NCI-H1436 (cell line): ENCODE data around the gene PTGFRN.

Experiments used
- DNase-seq: peaks from one replicate; lab custom pipeline; 2025; lab: John Stamatoyannopoulos, UW

The PTGFRN gene

DNA sequence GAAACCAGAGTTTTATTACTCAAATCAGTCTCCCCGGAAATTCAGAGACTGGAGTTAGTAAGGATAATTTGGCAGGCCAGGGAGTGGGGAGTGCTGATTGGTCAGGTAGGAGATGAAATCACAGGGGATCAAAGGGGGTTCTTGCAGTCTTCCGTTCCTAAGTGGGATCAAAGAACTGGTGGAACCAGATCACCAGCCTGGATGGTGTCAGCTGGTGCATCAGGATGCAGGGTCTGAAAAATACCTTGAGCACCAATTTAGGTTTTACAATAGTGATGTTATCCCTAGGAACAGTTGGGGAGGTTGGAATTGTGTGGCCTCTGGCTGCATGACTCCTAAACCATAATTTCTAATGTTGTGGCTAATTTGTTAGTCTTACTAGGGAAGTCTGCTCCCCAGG is 90.4 kb downstream of the PTGFRN start:
- no peak for DNase-seq

GRCh38 chr1:117001254-117001927 is 91.7 kb downstream of the PTGFRN start, which contains the start of gene CD101:
TSS of gene CD101 (plus strand) at chr1:117001760. CDS start at chr1:117001818, 58 bp downstream.
- DNase-seq: no peak

- DNase-seq: no peak
Observed at GRCh38 chr1:117003223-117003875, 93.6 kb downstream of the PTGFRN start.

DNA sequence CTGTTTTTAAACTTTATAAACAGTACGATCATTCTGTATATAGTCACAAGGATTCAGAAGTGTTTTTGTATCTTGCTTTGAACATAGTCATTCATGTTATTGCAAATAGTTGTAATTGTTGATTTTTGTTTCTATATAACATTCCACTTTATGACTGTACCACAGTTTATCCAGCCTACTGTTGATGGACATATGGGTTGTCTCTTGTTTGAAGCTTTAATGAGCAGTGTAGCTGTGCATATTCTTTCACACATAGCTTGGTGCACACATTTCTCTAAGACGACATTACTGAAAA is 98.0 kb downstream of the PTGFRN start:
- no peak for DNase-seq

GRCh38 chr1:117008656-117009055 is 98.9 kb downstream of the PTGFRN start:
- DNase-seq: no peak

- no peak for DNase-seq
Observed at GRCh38 chr1:117009132-117009531, 99.4 kb downstream of the PTGFRN start.

DNA sequence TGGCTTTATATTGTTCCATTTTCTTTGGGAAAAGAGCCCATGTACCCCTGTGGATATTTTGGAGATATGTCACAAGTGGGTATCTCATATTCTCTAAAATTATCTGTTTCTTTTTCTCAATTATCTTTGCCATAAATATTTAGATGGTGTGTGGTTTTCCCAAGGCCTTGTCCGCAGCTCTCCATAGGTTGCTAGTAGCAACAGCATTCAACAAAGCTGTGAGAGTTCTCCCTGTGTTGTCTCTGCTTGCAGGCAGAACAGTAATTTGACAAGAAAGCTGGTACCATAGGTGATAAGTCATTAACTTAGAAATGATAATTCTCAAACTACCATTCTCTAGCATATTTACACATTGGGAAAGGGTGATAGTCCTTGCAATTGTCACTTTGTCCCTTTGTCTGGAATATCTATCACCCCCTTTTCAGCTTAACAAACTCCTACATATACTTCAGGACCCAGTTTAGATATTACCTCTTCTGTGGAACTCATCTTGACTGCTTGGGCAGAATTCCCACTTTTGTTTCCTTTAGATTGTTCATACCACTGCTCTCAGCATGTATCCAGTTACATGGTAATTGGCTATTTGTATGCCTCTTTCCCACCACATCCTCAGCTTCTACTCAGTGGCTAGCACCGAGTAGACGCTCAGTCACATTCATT is 100.7 kb downstream of the PTGFRN start:
- no peak for DNase-seq

GRCh38 chr1:117011334-117011733 is 101.6 kb downstream of the PTGFRN start:
- DNase-seq: no peak

DNA sequence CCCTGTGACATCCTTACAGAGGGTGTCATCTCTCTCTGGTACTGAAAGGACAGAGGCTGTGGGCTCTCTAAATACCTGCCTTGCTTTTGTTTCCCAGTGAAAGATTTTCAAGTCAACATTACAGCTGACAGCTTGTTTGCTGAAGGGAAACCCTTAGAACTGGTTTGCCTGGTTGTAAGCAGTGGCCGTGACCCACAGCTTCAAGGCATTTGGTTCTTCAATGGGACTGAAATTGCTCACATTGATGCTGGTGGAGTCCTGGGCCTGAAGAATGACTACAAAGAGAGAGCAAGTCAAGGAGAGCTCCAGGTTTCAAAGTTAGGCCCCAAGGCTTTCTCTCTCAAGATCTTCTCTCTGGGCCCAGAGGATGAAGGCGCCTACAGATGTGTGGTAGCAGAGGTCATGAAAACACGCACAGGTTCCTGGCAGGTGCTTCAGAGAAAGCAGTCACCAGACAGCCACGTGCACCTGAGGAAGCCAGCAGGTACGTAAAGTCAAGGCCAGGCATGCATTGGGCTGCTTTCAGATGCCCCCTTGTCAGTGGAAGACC is 103.7 kb downstream of the PTGFRN start:
- DNase-seq: no peak

- DNase-seq: no peak
Observed at GRCh38 chr1:117014209-117014608, 104.5 kb downstream of the PTGFRN start.

- DNase-seq: no peak
Observed at GRCh38 chr1:117015724-117016123, 106.0 kb downstream of the PTGFRN start.

DNA sequence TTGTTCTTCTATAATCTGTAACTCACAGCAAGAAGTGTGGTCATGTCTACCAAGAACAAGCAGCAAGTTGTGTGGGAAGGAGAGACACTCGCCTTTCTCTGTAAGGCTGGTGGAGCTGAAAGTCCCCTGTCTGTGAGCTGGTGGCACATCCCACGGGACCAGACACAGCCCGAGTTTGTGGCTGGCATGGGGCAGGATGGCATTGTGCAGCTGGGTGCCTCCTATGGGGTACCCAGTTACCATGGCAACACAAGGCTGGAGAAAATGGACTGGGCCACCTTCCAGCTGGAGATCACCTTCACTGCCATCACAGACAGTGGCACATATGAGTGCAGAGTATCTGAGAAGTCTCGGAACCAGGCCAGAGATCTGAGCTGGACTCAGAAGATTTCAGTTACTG is 107.3 kb downstream of the PTGFRN start:
- DNase-seq: no peak

GRCh38 chr1:117017648-117018047 is 107.9 kb downstream of the PTGFRN start:
- DNase-seq: no peak

GRCh38 chr1:117020526-117021156 is 110.9 kb downstream of the PTGFRN start:
- no peak for DNase-seq

DNA sequence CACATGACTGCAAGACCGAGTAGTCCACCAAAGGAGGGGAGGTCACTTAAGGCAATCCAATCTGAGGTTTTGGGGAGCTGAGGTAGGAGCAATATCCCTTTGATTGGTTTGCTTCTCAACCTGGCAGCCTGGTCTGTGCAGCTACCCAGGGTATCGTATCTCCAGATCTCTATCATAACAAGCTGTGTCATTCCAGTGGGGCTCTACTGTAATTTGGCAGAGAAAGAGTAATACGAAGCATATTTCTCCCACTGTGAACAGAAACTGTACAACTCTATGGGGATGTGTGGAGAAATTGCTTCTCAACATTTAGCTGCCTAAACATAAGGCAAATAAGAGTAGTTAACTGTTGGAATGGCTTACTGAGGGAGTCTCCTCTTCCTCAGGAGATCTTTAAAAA is 112.4 kb downstream of the PTGFRN start:
- no peak for DNase-seq

DNA sequence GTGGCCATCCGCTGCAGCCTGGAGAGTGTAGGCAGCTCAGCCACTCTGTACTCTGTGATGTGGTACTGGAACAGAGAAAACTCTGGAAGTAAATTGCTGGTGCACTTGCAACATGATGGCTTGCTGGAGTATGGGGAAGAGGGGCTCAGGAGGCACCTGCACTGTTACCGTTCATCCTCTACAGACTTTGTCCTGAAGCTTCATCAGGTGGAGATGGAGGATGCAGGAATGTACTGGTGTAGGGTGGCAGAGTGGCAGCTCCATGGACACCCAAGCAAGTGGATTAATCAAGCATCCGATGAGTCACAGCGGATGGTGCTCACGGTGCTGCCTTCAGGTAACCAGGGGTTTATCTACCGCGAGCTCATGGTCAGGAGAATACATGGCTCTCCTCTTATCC is 115.9 kb downstream of the PTGFRN start:
- DNase-seq: no peak

- DNase-seq: no peak
Observed at GRCh38 chr1:117026361-117026760, 116.6 kb downstream of the PTGFRN start.

- DNase-seq: no peak
Observed at GRCh38 chr1:117029685-117030084, 120.0 kb downstream of the PTGFRN start.

DNA sequence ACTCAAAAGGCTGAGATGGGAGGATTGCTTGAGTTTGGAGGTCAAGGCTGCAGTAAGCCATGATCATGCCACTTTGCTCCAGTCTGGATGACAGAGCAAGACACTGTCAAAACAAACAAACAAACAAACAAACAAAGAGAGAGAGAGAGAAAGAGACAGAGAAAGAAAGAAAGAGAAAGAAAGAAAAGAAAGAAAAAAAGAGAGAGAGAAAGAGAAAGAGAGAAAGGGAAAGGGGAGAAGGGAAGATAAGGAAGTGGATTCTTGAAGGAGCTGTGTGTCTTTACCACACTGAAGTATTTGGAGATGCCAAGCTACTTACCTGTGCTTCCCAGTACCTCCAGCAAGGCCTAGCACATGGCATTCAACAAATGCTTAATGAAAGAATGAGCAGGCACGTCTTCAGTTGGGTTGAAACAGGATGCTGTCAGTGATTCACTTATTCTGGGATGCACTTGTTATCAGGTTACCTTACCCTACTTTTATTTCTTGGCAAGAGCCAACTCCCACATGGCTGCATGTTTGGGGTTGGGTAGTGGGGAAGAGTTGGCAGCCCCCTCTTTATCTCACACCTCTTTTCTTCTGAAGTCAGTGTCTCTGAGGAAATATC is 120.7 kb downstream of the PTGFRN start:
- no peak for DNase-seq

GRCh38 chr1:117032266-117032665 is 122.5 kb downstream of the PTGFRN start:
- DNase-seq: no peak

DNA sequence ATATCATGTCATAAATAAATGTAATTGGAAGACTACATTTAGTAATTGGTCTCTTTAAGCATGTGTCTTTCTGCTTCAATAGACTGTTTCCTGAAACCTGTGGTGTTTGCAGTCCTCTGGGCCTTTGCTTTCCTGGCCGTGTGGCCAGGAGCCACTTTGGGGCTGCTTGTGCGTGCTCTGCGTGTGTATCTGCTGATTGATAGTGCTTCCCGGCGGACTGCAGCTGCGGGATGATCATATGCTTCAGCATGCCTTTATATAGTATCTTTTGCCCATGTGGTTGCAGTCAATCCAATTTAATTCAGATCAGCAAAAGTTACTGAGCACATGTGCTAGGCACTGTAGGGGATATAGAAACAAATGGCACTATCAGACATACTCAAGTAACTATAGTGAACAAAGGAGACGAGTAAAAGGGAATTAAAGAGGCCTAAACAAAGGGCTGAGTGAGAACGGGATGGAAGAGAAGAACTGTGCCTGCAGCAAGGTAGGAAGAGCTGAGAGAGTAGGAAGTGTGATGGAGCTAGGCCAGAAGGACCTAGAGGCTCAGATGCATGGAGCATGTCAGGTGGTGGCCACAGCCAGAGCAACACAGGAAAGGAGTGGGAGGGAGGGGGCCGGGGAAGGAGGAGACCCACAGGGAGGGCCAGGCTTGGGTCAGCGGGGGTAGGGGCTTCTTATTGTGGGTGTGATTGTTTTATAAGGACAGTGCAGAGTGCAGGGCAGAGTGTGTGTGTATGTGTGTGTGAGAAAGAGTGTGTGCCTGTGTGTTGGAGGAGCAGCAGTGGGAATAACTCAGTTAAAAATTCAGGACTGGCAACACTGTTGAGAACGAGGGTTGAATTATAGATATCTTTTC is 123.2 kb downstream of the PTGFRN start:
- DNase-seq: no peak
